Measurements from ENCODE around the gene PIK3AP1.
"Not testable (repeated sequence)": the region's sequence is repeated elsewhere in the genome, so short reads cannot be mapped to it uniquely, and the experiment has no call there.

PIK3AP1 gene

GRCh38 chr10:96584474-96584873 lies 135.8 kb downstream of the PIK3AP1 start:
- DNase-seq (ENCODE audit: low read depth in 2 of 3, low spot score in 1 of 3), result no peak

- DNase-seq (ENCODE audit: low read depth in 2 of 3, low spot score in 1 of 3), result no peak
Observed at GRCh38 chr10:96584035-96584434, 136.3 kb downstream of the PIK3AP1 start.

GRCh38 chr10:96579133-96579532 lies 141.2 kb downstream of the PIK3AP1 start:
- no peak for DNase-seq (ENCODE audit: low read depth in 2 of 3, low spot score in 1 of 3)

GRCh38 chr10:96578633-96579032 lies 141.7 kb downstream of the PIK3AP1 start:
- DNase-seq (ENCODE audit: low read depth in 2 of 3, low spot score in 1 of 3), result no peak

GRCh38 chr10:96578022-96578421 lies 142.3 kb downstream of the PIK3AP1 start:
- no peak for DNase-seq (ENCODE audit: low read depth in 2 of 3, low spot score in 1 of 3)

GRCh38 chr10:96577069-96577468 lies 143.2 kb downstream of the PIK3AP1 start:
- DNase-seq (ENCODE audit: low read depth in 2 of 3, low spot score in 1 of 3), result no peak

GRCh38 chr10:96576277-96576980 lies 143.9 kb downstream of the PIK3AP1 start:
- no peak for DNase-seq (ENCODE audit: low read depth in 2 of 3, low spot score in 1 of 3)

- not testable (repeated sequence) for DNase-seq (ENCODE audit: low read depth in 2 of 3, low spot score in 1 of 3)
Observed at GRCh38 chr10:96574564-96574963, 145.8 kb downstream of the PIK3AP1 start.

- no peak for DNase-seq (ENCODE audit: low read depth in 2 of 3, low spot score in 1 of 3)
Observed at GRCh38 chr10:96573036-96573435, 147.3 kb downstream of the PIK3AP1 start.

GRCh38 chr10:96570983-96571964 lies 149.0 kb downstream of the PIK3AP1 start:
- DNase-seq (ENCODE audit: low read depth in 2 of 3, low spot score in 1 of 3), result no peak

GRCh38 chr10:96570511-96570910 lies 149.8 kb downstream of the PIK3AP1 start:
- no peak for DNase-seq (ENCODE audit: low read depth in 2 of 3, low spot score in 1 of 3)

- no peak for DNase-seq (ENCODE audit: low read depth in 2 of 3, low spot score in 1 of 3)
Observed at GRCh38 chr10:96568402-96568801, 151.9 kb downstream of the PIK3AP1 start.

- no peak for DNase-seq (ENCODE audit: low read depth in 2 of 3, low spot score in 1 of 3)
Observed at GRCh38 chr10:96565774-96566173, 154.5 kb downstream of the PIK3AP1 start.

GRCh38 chr10:96560966-96561887 lies 159.1 kb downstream of the PIK3AP1 start:
- no peak for DNase-seq (ENCODE audit: low read depth in 2 of 3, low spot score in 1 of 3)

- DNase-seq (ENCODE audit: low read depth in 2 of 3, low spot score in 1 of 3), result no peak
Observed at GRCh38 chr10:96560489-96560888, 159.8 kb downstream of the PIK3AP1 start.

GRCh38 chr10:96556003-96556402 lies 164.3 kb downstream of the PIK3AP1 start:
- no peak for DNase-seq (ENCODE audit: low read depth in 2 of 3, low spot score in 1 of 3)

GRCh38 chr10:96555330-96555729 lies 165.0 kb downstream of the PIK3AP1 start:
- no peak for DNase-seq (ENCODE audit: low read depth in 2 of 3, low spot score in 1 of 3)

- DNase-seq (ENCODE audit: low read depth in 2 of 3, low spot score in 1 of 3), result no peak
Observed at GRCh38 chr10:96548589-96548988, 171.7 kb downstream of the PIK3AP1 start.

GRCh38 chr10:96545558-96545957 lies 174.8 kb downstream of the PIK3AP1 start:
- DNase-seq (ENCODE audit: low read depth in 2 of 3, low spot score in 1 of 3), result not testable (repeated sequence)

Data from stimulated activated CD4-positive, alpha-beta T cell treated with anti-CD3 and anti-CD28 coated beads, Interleukin-12 subunit alpha, Interleukin-12 subunit beta, amount 100 ng/mL, for 48 hours (primary cell).